Neural progenitor cell (in vitro differentiated cells): ENCODE results near the gene SRGAP3.

Source experiments
- CTCF ChIP-seq: fragments of 200-600 bp; sonication (generic); IDR thresholded peaks from 2 replicates; pipeline ENCODE4 v1.5.1; 2017; ENCODE audit warnings: antibody characterized with exemption, mild to moderate bottlenecking
- EZH2 ChIP-seq: fragments of 200-600 bp; sonication (generic); IDR thresholded peaks from 2 replicates; pipeline ENCODE4 v1.6.1; 2017; ENCODE audit warnings: antibody characterized with exemption, mild to moderate bottlenecking, moderate library complexity

GRCh38 chr3:8953313-8953712 lies 296.1 kb downstream of the SRGAP3 start:
- TF ChIP-seq CTCF (no peak), EZH2 (no peak)
